Measurements from ENCODE around the gene SYNPO2. TPM values are rescaled to one million over a fixed set of nuclear protein-coding genes. Genes with fewer than 3 reads are reported as not detected.

Gene SYNPO2
- total RNA-seq, 4 donors from 2014 or later: 23.1 to 63.8 (median 42.4) TPM

- TF ChIP-seq CTCF (IDR thresholded peaks at IDR 0.05; ENCODE audit: low read depth): no peak
Observed at GRCh38 chr4:119041396-119041795, 152.7 kb downstream of the SYNPO2 start.

- no peak for TF ChIP-seq CTCF (IDR thresholded peaks at IDR 0.05; ENCODE audit: low read depth)
Observed at GRCh38 chr4:119041951-119042560, 153.4 kb downstream of the SYNPO2 start.

- TF ChIP-seq CTCF (IDR thresholded peaks at IDR 0.05; ENCODE audit: low read depth): no peak
Observed at GRCh38 chr4:119046263-119046662, 157.6 kb downstream of the SYNPO2 start.

GRCh38 chr4:119048446-119048845 is 159.8 kb downstream of the SYNPO2 start:
- TF ChIP-seq CTCF (IDR thresholded peaks at IDR 0.05; ENCODE audit: low read depth): no peak

GRCh38 chr4:119049342-119049741 is 160.7 kb downstream of the SYNPO2 start:
- no peak for TF ChIP-seq CTCF (IDR thresholded peaks at IDR 0.05; ENCODE audit: low read depth)

GRCh38 chr4:119050527-119051090 is 162.0 kb downstream of the SYNPO2 start:
- no peak for TF ChIP-seq CTCF (IDR thresholded peaks at IDR 0.05; ENCODE audit: low read depth)

GRCh38 chr4:119053245-119053644 is 164.6 kb downstream of the SYNPO2 start:
- TF ChIP-seq CTCF (IDR thresholded peaks at IDR 0.05; ENCODE audit: low read depth): no peak

All from subcutaneous adipose tissue (tissue), 4 donors.